Dendritic cell treated with granulocyte-macrophage colony-stimulating factor and Interleukin-4, amounts not matched to agents 40 ng/mL and 50 ng/mL, for 4 days (primary cell): ENCODE measurements around the gene MAP2K4.
A peak's percentile ranks its signal among the peaks of the same experiment; 100 is the strongest.

Experiments used
- H3K27ac Mint-ChIP-seq: one replicate; pipeline ENCODE4 v1.8.0; 2022; ENCODE audit warnings: mild to moderate bottlenecking, mixed read lengths
- H3K27me3 Mint-ChIP-seq: one replicate; pipeline ENCODE4 v1.8.0; 2022; ENCODE audit warnings: mild to moderate bottlenecking, mixed read lengths
- H3K36me3 Mint-ChIP-seq: one replicate; pipeline ENCODE4 v1.8.0; 2022; ENCODE audit warnings: low read depth, mixed read lengths
- H3K4me1 Mint-ChIP-seq: one replicate; pipeline ENCODE4 v1.8.0; 2022; ENCODE audit warnings: low read depth, mixed read lengths
- H3K4me3 Mint-ChIP-seq: one replicate; pipeline ENCODE4 v1.8.0; 2022; ENCODE audit warnings: mild to moderate bottlenecking, moderate library complexity, mixed read lengths
- H3K9me3 Mint-ChIP-seq: one replicate; pipeline ENCODE4 v1.8.0; 2022; ENCODE audit warnings: mixed read lengths
- intact Hi-C: fragments of 100-400 bp; cut with micrococcal nuclease; formaldehyde crosslinking; loops from one replicate; pipeline ENCODE4 v1.15.0; 2022

MAP2K4 gene

DNA sequence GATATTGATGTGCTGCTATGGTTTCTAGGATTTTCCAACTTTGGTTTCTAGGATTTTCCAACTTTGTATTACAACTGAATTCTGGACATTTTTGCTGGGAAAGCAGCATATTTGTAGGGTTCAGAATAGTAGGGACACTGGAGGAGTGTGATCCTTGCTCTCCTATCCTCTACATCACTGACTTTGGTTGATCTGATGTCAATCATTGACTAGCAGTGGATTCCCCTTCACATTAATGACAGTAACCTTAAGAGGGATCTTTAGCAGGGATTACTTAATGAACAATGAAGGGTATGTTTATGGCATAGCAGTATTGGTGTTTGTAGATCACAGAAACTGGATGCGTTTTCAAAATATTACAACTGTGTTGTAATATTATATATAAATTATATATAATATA is 67.4 kb downstream of the MAP2K4 start:
- Mint-ChIP-seq H3K27ac (no peak overlapping the region), H3K4me3 (no peak overlapping the region), H3K27me3 (no peaks in the 10 kb centered on the region), H3K4me1 (peaks cover 11% of the 10 kb centered on the region), H3K9me3 (no peaks in the 10 kb centered on the region), H3K36me3 (peaks cover 52% of the 10 kb centered on the region)
- intact Hi-C loops = no loop called here

DNA sequence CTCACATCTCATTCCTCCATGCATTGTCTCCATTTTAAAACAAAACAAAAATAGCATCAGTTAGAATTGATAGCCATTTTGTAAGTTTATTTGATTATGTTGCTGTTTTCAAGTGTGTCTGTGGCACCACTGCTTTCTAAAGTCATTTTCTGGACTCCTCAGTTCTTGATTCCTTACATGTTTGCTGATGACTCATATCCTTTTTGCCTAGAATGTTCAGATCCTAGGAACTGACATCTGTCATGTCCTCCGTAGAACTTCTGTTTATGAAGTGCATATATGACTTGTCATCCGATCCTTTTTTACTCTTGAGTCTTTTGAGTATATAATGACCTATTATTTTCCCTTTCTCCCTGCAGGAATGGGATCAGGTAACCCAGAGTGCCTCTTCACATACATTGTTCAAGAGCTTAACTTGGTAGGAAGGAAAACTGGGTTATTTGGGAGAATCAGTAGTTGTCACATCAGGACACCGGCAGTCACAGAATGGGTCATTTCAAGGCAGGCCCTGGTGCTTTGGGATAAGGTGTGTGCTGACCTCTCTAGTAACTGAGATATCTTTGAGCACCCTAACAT is 69.2 kb downstream of the MAP2K4 start:
- intact Hi-C loops = loop anchor here (5.0 kb wide), 1 partner anchor 52 kb away; no protein-coding TSS in a partner anchor
- H3K4me3 Mint-ChIP-seq = no peak overlapping the region
- H3K9me3 Mint-ChIP-seq = no peaks in the 10 kb centered on the region
- no peaks in the 10 kb centered on the region for H3K27me3 Mint-ChIP-seq
- peaks cover 11% of the 10 kb centered on the region for H3K4me1 Mint-ChIP-seq
- peak overlapping the region; percentile 55 for H3K27ac Mint-ChIP-seq
- peaks cover 42% of the 10 kb centered on the region for H3K36me3 Mint-ChIP-seq

DNA sequence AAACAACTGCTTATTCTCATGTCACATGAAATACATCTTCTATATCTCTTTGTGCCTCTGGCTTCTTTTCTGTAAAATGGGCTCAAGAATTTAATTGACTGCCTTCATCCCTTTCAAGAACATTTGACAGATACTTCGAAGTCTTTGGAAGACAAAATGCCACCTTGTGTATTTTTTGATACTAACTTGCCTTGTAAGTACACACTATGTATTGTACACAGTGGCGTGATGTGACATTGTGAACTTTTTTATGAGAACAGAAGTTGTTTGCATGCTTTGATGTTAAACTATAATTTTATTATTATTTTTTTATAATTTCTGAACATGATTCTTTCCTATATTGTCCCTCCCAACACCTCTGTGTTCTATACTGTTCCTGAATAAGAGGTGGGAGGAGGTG is 73.7 kb downstream of the MAP2K4 start:
- Mint-ChIP-seq H3K27ac (no peak overlapping the region), H3K4me1 (peaks cover 7% of the 10 kb centered on the region), H3K27me3 (no peaks in the 10 kb centered on the region), H3K4me3 (no peak overlapping the region), H3K9me3 (no peaks in the 10 kb centered on the region), H3K36me3 (peaks cover 54% of the 10 kb centered on the region)
- intact Hi-C loops = loop anchor here (5.0 kb wide), 1 partner anchor 48 kb away; no protein-coding TSS in a partner anchor

DNA sequence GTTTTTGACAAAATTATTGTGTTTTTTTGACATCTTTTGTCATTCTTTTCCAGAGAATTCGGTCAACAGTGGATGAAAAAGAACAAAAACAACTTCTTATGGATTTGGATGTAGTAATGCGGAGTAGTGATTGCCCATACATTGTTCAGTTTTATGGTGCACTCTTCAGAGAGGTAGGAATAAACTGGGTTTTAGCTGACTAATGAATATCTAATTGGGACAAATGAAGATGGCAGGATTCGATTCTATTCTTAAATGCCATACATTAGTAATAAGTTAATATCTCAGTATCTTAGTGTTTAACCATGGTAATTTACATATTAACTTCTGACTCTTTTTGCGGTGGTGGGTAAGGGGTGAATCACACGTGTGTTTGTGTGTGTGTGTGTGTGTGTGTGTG is 74.8 kb downstream of the MAP2K4 start:
- H3K36me3 Mint-ChIP-seq = peaks cover 52% of the 10 kb centered on the region
- no peak overlapping the region for H3K4me3 Mint-ChIP-seq
- intact Hi-C loops = no loop called here
- no peak overlapping the region for H3K27ac Mint-ChIP-seq
- no peaks in the 10 kb centered on the region for H3K27me3 Mint-ChIP-seq
- H3K4me1 Mint-ChIP-seq = no peaks in the 10 kb centered on the region
- no peaks in the 10 kb centered on the region for H3K9me3 Mint-ChIP-seq

DNA sequence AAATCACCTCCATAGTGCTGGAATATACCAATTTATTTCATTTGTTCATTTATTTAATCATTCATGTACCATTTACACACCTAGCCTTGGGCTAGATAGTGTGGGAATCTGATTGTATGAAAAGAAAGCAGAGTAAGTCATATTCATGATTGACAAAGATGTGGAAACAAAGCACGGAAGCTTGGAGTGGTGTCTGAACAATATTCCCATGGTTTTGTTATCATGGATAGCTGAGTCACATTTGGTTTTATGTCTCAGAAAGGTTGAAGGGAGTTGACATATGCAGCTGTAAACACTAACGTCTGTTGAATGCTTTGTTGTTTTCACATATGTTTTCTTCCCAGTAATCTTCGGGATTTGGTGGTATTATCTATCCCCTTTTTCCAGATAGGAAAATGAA is 76.6 kb downstream of the MAP2K4 start:
- peaks cover 62% of the 10 kb centered on the region for H3K36me3 Mint-ChIP-seq
- no peaks in the 10 kb centered on the region for H3K27me3 Mint-ChIP-seq
- no peaks in the 10 kb centered on the region for H3K9me3 Mint-ChIP-seq
- no peak overlapping the region for H3K4me3 Mint-ChIP-seq
- no peaks in the 10 kb centered on the region for H3K4me1 Mint-ChIP-seq
- intact Hi-C loops = no loop called here
- no peak overlapping the region for H3K27ac Mint-ChIP-seq

DNA sequence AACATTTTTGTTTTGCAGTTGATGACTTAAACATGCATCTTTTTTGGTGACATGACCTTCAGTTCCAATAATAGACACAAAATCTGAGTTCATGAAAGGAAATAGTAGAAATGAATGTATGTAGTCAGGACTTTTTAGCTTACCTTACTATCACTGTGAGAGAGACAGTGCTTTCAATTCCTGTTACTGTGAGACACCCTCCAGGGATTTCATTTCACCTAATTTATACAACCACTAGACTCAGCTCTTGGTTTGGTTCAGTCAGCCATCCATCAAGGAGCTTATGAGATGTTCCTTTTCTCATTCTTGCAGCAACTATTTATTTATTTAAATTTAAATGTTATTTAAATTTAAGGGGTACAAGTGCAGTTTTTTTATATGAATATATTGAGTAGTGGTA is 77.9 kb downstream of the MAP2K4 start:
- Mint-ChIP-seq H3K36me3 (peaks cover 70% of the 10 kb centered on the region), H3K4me1 (no peaks in the 10 kb centered on the region), H3K9me3 (no peaks in the 10 kb centered on the region), H3K27me3 (no peaks in the 10 kb centered on the region), H3K27ac (no peak overlapping the region), H3K4me3 (no peak overlapping the region)
- intact Hi-C loops = no loop called here

DNA sequence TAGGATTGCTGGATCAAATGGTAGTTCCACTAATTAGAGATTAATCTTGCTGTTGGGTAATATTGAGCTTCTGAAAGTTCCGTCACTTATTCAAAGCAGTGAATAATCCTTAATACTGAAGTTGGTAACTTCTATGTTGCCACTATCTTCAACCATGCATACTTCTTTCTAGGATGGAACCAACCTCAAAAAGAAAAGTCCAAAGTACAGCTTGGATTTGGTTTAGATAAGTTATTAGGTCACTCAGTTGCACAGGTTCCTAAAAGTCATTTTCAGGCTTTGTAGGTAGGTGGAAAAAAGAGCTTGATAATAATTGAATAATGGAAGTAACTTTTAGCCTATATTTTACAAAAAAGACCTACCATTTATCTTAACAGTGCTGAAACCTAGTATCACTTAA is 78.7 kb downstream of the MAP2K4 start:
- intact Hi-C loops = no loop called here
- Mint-ChIP-seq H3K9me3 (no peaks in the 10 kb centered on the region), H3K36me3 (peaks cover 72% of the 10 kb centered on the region), H3K27me3 (no peaks in the 10 kb centered on the region), H3K27ac (no peak overlapping the region), H3K4me3 (no peak overlapping the region), H3K4me1 (no peaks in the 10 kb centered on the region)

DNA sequence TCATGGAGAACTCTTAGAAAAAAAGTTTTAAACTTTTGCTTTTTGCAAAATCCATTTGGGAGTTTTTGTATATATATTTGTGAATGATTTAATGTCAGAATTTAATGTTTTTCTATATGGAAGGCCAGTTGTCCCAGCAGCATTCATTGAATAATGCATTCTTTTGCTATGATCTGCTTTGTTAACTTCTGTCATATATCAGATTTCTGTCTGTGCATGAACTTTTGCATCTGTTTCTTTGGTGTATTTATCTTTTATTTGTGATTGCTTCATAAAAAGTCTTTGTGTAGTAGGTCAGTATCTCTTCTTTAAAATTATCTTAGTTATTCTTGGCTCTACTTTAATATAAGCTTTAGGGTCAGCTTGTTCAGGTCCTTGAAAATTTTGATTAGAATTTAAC is 84.2 kb downstream of the MAP2K4 start:
- no peak overlapping the region for H3K4me3 Mint-ChIP-seq
- intact Hi-C loops = no loop called here
- no peaks in the 10 kb centered on the region for H3K4me1 Mint-ChIP-seq
- H3K27ac Mint-ChIP-seq = no peak overlapping the region
- peaks cover 48% of the 10 kb centered on the region for H3K36me3 Mint-ChIP-seq
- no peaks in the 10 kb centered on the region for H3K9me3 Mint-ChIP-seq
- no peaks in the 10 kb centered on the region for H3K27me3 Mint-ChIP-seq

DNA sequence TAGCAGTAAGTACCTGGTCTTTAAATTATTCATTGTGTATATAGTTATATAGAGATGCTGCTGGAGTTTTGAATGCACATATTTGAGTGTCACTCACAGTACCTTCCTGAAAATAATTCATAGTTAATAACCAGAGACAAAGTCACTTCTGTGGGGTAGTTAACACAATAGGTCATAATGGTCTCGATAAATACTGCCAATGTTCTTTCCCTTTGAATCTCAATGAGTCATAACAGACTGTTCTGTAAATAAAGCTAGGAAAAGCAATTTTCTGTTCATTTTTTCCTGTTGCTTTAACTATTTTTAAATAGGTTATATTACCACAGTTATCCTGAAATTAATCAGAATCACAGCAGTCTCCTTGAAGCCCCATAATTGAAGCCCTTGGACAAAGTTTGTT is 87.2 kb downstream of the MAP2K4 start:
- intact Hi-C loops = no loop called here

DNA sequence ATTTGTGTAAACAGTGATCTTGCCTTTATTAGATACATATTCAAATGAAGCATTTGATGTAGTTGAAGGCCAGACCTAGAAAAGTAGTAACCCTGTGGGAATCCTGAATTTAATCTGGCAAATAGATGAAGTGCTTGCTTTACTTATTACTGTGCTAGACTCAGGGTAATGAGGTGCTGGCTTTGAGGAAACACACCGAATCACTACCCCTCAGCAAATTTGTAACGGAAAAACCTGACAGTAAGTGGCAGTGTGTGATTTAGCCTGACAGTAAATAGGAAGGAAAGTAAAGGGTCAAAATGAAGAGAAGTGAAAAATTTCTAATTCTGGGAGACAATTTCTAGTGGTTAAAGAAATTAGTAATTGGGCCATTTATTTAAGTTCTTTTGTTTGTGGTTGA is 90.2 kb downstream of the MAP2K4 start:
- Mint-ChIP-seq H3K9me3 (no peaks in the 10 kb centered on the region), H3K4me3 (no peak overlapping the region), H3K36me3 (peaks cover 58% of the 10 kb centered on the region), H3K27ac (no peak overlapping the region), H3K4me1 (no peaks in the 10 kb centered on the region), H3K27me3 (no peaks in the 10 kb centered on the region)
- intact Hi-C loops = no loop called here

More for the DNA sequence above, 87.2 kb downstream of the MAP2K4 start:
- no peak overlapping the region for H3K27ac Mint-ChIP-seq
- no peaks in the 10 kb centered on the region for H3K4me1 Mint-ChIP-seq
- H3K9me3 Mint-ChIP-seq = no peaks in the 10 kb centered on the region
- H3K4me3 Mint-ChIP-seq = no peak overlapping the region
- no peaks in the 10 kb centered on the region for H3K27me3 Mint-ChIP-seq
- H3K36me3 Mint-ChIP-seq = peaks cover 46% of the 10 kb centered on the region

DNA sequence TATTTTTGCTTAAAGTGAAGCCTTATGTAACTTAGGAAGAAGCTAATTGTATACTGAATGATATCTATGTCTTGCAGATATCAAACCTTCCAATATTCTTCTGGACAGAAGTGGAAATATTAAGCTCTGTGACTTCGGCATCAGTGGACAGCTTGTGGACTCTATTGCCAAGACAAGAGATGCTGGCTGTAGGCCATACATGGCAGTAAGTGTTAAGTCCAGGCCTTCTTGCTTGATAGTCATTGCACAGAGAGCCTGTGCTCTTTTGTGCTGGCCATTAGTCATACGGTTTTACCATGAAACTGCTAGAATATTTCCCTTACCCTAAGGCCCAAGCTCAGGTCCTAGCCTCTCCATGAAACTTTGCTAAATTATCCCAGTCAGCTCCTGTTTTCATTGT is 92.5 kb downstream of the MAP2K4 start:
- no peak overlapping the region for H3K27ac Mint-ChIP-seq
- H3K9me3 Mint-ChIP-seq = no peaks in the 10 kb centered on the region
- H3K27me3 Mint-ChIP-seq = no peaks in the 10 kb centered on the region
- no peaks in the 10 kb centered on the region for H3K4me1 Mint-ChIP-seq
- intact Hi-C loops = no loop called here
- H3K4me3 Mint-ChIP-seq = no peak overlapping the region
- H3K36me3 Mint-ChIP-seq = peaks cover 76% of the 10 kb centered on the region

DNA sequence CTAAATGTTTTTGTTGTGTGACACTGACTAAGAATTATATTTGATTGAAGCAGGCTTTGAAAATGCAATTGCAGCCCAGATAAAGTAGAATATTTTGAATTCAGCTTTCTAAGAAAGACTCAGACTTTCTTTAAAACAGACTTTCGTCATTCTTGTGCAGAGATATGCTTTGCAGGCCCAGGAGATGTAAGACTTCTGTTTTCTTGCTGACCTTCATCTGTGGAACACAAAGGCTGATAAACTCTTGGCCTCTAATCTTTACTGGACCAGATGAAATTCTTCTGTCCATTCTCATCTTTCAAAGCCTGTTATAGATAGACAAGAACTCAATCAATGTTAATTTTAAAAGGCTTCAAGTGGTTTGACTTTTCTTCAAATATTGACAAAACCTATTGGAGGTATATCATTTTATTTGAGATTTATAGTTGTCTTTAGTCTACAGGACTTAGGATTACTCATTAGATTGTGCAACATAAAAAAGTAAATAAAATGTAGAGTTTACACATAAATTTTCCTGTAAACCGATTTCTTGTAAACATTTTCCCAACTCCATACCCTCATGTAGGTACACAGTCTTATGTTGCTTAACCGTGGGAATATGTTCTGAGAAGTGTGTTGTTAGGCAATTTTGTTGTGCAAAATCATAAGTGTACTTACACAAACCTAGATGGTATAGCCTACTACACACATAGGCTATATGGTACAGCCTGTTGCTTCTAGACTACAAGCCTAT is 94.2 kb downstream of the MAP2K4 start:
- H3K36me3 Mint-ChIP-seq = peaks cover 86% of the 10 kb centered on the region
- no peak overlapping the region for H3K27ac Mint-ChIP-seq
- H3K9me3 Mint-ChIP-seq = no peaks in the 10 kb centered on the region
- no peaks in the 10 kb centered on the region for H3K27me3 Mint-ChIP-seq
- no peak overlapping the region for H3K4me3 Mint-ChIP-seq
- intact Hi-C loops = no loop called here
- H3K4me1 Mint-ChIP-seq = no peaks in the 10 kb centered on the region

DNA sequence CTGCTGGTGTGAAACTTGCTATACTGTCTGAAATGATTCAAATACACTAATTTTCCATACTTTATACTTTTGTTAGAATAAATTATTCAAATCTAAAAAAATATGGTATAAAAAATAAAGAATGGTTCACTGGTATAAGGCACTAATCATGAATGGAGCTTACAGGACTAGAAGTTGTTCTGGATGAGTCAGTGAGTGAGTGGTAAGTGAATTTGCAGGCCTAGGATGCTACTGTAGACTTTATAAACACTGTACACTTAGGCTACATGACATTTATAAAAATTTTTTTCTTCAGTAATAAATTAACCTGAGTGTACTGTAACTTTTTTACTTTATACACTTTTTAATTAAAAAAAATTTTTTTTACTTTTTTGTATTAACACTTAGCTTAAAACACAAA is 95.5 kb downstream of the MAP2K4 start:
- Mint-ChIP-seq H3K36me3 (peaks cover 79% of the 10 kb centered on the region), H3K9me3 (no peaks in the 10 kb centered on the region), H3K4me1 (no peaks in the 10 kb centered on the region), H3K27ac (no peak overlapping the region), H3K27me3 (no peaks in the 10 kb centered on the region), H3K4me3 (no peak overlapping the region)
- intact Hi-C loops = no loop called here

DNA sequence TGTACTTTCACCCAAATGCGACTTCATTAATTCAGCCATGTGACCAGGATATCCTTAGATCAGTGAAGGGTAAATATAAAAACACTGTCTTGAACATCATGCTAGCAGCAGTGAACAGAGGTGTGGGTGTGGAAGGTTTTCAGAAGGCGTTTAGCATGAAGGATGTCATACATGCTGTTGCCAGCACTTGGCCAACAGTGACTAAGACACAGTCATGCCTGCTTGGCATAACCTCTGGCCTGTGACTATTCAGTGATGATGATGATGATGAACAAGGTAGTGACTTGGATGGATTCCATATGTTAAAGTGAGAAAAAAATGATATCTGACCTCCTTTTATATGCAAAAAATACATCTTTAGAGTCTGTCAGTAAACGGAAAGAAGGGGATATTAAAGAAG is 97.9 kb downstream of the MAP2K4 start:
- intact Hi-C loops = no loop called here
- H3K36me3 Mint-ChIP-seq = peaks cover 64% of the 10 kb centered on the region
- no peaks in the 10 kb centered on the region for H3K27me3 Mint-ChIP-seq
- H3K27ac Mint-ChIP-seq = no peak overlapping the region
- H3K4me3 Mint-ChIP-seq = no peak overlapping the region
- H3K9me3 Mint-ChIP-seq = no peaks in the 10 kb centered on the region
- no peaks in the 10 kb centered on the region for H3K4me1 Mint-ChIP-seq

DNA sequence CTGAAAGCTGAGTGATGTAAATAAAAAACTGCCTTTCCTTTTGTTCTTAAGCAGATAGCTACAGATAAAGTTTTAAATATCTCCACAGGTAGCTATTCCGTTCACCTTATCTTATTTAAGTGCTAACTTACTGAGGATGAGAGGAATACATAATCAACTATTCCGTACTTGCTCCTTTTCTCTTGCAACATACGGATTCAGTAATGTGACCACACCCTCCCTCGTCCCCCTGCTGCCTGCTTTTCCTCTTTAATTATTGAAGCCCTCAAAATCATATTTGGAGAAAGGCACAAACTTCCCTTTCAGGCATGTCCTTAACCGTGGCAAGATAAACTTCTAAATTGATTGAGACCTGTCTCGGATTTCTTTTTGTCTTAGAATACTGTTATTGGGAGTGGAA is 101.4 kb downstream of the MAP2K4 start:
- Mint-ChIP-seq H3K27me3 (no peaks in the 10 kb centered on the region), H3K36me3 (peaks cover 70% of the 10 kb centered on the region), H3K4me1 (no peaks in the 10 kb centered on the region), H3K4me3 (no peak overlapping the region), H3K9me3 (no peaks in the 10 kb centered on the region), H3K27ac (no peak overlapping the region)
- intact Hi-C loops = no loop called here
